OCI-LY1 (cell line): ENCODE measurements around the gene STRBP.

ENCODE experiments used
- H2AFZ ChIP-seq: fragments of 200-600 bp; sonication (generic), shearing (Covaris generic); 2 replicates; pipeline ENCODE4 v1.6.0; 2014; ENCODE audit warnings: antibody characterized with exemption, mild to moderate bottlenecking, low read length
- H3F3A ChIP-seq: fragments of 200-600 bp; sonication (generic), shearing (Covaris generic); 2 replicates; pipeline ENCODE4 v1.6.0; 2014; ENCODE audit warnings: mild to moderate bottlenecking, antibody characterized with exemption, low read length, moderate library complexity; ENCODE audit not compliant: insufficient read depth
- H3K27ac ChIP-seq: fragments of 200-600 bp; sonication (generic); 2 replicates; pipeline ENCODE4 v1.5.1; 2014; ENCODE audit warnings: low read length, mixed run types, mild to moderate bottlenecking, low read depth; ENCODE audit not compliant: poor library complexity, severe bottlenecking
- H3K27me3 ChIP-seq: fragments of 200-600 bp; sonication (generic); 2 replicates; pipeline ENCODE4 v1.6.0; 2014; ENCODE audit warnings: antibody characterized with exemption, mild to moderate bottlenecking, low read length, moderate library complexity; ENCODE audit not compliant: insufficient read depth
- H3K36me3 ChIP-seq: fragments of 200-600 bp; sonication (generic); 2 replicates; pipeline ENCODE4 v1.6.1; 2014; ENCODE audit warnings: mild to moderate bottlenecking, antibody characterized with exemption, low read length, moderate library complexity, mixed read lengths; ENCODE audit not compliant: insufficient read depth
- H3K4me1 ChIP-seq: fragments of 200-600 bp; sonication (generic); 2 replicates; pipeline ENCODE4 v1.5.1; 2014; ENCODE audit warnings: mild to moderate bottlenecking, low read length, moderate library complexity; ENCODE audit not compliant: insufficient read depth, severe bottlenecking
- H3K4me2 ChIP-seq: fragments of 200-600 bp; sonication (generic), shearing (Covaris generic); 2 replicates; pipeline ENCODE4 v1.6.1; 2014; ENCODE audit warnings: low read length
- H3K4me3 ChIP-seq: fragments of 200-600 bp; sonication (generic); 2 replicates; pipeline ENCODE4 v1.5.1; 2014; ENCODE audit warnings: low read length, low read depth, mild to moderate bottlenecking, mixed read lengths; ENCODE audit not compliant: poor library complexity, severe bottlenecking
- H3K79me2 ChIP-seq: fragments of 200-600 bp; shearing (Covaris generic); 2 replicates; pipeline ENCODE4 v1.6.1; 2016; ENCODE audit warnings: mixed run types, low read length, mixed read lengths; ENCODE audit not compliant: insufficient read depth
- H3K9ac ChIP-seq: fragments of 200-600 bp; sonication (generic), shearing (Covaris generic); 2 replicates; pipeline ENCODE4 v1.6.1; 2014; ENCODE audit warnings: mild to moderate bottlenecking, low read length, mixed read lengths
- H3K9me2 ChIP-seq: fragments of 200-600 bp; sonication (generic), shearing (Covaris generic); 2 replicates; pipeline ENCODE4 v1.6.1; 2014; ENCODE audit warnings: low read depth, mild to moderate bottlenecking, low read length, mixed read lengths
- H3K9me3 ChIP-seq: fragments of 200-600 bp; shearing (Covaris generic); 2 replicates; pipeline ENCODE4 v1.6.1; 2014; ENCODE audit warnings: low read length, mixed read lengths
- H4K20me1 ChIP-seq: fragments of 200-600 bp; sonication (generic), shearing (Covaris generic); 2 replicates; pipeline ENCODE4 v1.6.0; 2016; ENCODE audit warnings: mild to moderate bottlenecking, low read length; ENCODE audit not compliant: insufficient read depth
- EZH2 ChIP-seq: fragments of 200-600 bp; sonication (generic), shearing (Covaris generic); IDR thresholded peaks from 2 replicates; pipeline ENCODE4 v1.8.0; 2017; ENCODE audit warnings: borderline replicate concordance, mixed run types, mild to moderate bottlenecking, antibody characterized with exemption, low read length, moderate library complexity, mixed read lengths
- TF ChIP-seq, protein P1 (sequence below): fragments of 200-600 bp; sonication (generic), shearing (Covaris generic); IDR thresholded peaks from 2 replicates; pipeline ENCODE4 v1.5.1; 2017; ENCODE audit warnings: mild to moderate bottlenecking, antibody characterized with exemption, low read length, moderate library complexity, mixed read lengths

The STRBP gene

DNA sequence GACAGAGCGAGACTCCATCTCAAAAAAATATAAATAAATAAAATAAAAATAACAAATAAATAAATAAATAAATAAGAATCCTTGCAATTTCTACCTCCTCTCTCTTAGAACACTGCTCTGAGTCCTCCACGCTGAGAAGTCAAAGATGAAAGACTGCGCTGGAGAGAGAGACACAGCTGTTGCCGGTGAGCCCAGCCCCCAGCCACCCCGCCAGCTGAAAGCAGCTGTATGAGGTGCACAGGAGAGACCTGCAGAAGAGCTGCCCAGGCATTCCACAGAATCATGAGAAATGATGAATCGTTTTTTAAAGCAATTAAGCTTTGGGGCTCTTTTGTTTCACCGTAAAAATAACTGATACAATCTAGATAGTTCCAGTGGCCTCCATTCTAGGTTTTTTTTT is 16.3 kb upstream of the STRBP start:
- Histone ChIP-seq H4K20me1 (no peaks in the 10 kb centered on the region), H3K79me2 (no peaks in the 10 kb centered on the region), H2AFZ (no peak overlapping the region), H3K4me3 (no peak overlapping the region), H3K9me2 (no peaks in the 10 kb centered on the region), H3K9ac (no peak overlapping the region), H3F3A (no peaks in the 10 kb centered on the region; the same call in 1 of the 2 replicates), H3K36me3 (no peaks in the 10 kb centered on the region; the same call in 1 of the 2 replicates), H3K4me1 (peaks cover 15% of the 10 kb centered on the region), H3K27ac (no peak overlapping the region), H3K27me3 (no peaks in the 10 kb centered on the region), H3K9me3 (no peaks in the 10 kb centered on the region), H3K4me2 (no peak overlapping the region)
- no peak for TF ChIP-seq EZH2
- TF ChIP-seq, protein P1, sequence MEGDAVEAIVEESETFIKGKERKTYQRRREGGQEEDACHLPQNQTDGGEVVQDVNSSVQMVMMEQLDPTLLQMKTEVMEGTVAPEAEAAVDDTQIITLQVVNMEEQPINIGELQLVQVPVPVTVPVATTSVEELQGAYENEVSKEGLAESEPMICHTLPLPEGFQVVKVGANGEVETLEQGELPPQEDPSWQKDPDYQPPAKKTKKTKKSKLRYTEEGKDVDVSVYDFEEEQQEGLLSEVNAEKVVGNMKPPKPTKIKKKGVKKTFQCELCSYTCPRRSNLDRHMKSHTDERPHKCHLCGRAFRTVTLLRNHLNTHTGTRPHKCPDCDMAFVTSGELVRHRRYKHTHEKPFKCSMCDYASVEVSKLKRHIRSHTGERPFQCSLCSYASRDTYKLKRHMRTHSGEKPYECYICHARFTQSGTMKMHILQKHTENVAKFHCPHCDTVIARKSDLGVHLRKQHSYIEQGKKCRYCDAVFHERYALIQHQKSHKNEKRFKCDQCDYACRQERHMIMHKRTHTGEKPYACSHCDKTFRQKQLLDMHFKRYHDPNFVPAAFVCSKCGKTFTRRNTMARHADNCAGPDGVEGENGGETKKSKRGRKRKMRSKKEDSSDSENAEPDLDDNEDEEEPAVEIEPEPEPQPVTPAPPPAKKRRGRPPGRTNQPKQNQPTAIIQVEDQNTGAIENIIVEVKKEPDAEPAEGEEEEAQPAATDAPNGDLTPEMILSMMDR = no peak

DNA sequence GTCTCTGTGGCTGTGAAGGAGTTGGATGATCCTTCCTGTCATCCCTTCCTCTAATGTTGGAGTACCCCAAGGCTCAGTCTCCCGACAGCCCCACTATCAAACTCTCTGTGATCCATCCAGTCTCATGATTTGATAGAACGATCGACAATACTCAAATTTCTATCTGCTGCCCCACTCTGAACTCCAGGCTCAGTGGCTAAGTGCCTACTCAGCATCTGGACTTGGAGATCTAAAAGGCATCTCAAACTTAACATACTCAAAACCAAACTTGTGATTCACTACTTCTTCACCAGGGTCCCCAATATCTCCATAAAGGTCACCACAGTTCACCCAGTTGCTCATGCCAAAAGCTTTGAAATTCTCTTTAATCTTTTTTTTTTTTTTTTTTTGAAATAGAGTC is 15.1 kb upstream of the STRBP start:
- Histone ChIP-seq H2AFZ (no peak overlapping the region), H3K4me2 (no peak overlapping the region), H3K9me3 (no peaks in the 10 kb centered on the region)

DNA sequence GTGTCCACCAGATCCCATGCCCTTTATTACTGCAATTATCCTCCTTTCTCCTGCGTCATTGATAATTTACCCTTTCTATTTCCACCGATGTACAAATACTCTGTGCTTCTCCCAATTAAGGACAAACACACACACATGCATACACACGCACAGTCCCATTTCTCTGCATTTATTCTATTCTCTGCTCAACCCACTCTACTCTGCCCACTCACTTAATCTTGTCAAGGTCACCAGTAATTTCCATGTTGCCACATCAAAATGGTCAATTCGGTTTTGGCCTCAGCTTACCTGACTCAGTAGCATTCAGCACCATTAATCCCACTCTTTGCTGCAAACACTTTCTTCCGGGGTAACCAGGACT is 14.6 kb upstream of the STRBP start:
- Histone ChIP-seq H4K20me1 (no peaks in the 10 kb centered on the region), H3K79me2 (no peaks in the 10 kb centered on the region), H3K9ac (no peak overlapping the region), H3F3A (no peaks in the 10 kb centered on the region; the same call in 1 of the 2 replicates), H3K27ac (no peak overlapping the region), H3K4me2 (no peak overlapping the region), H3K36me3 (peaks cover 3% of the 10 kb centered on the region; the same call in 1 of the 2 replicates), H3K27me3 (no peaks in the 10 kb centered on the region), H3K4me1 (peaks cover 15% of the 10 kb centered on the region), H3K4me3 (no peak overlapping the region), H3K9me3 (no peaks in the 10 kb centered on the region), H2AFZ (no peak overlapping the region), H3K9me2 (no peaks in the 10 kb centered on the region)
- no peak for TF ChIP-seq EZH2
- TF ChIP-seq, protein P1 = no peak

More for the DNA sequence above, 15.1 kb upstream of the STRBP start:
- H3K27ac ChIP-seq = no peak overlapping the region
- peaks cover 3% of the 10 kb centered on the region; the same call in 1 of the 2 replicates for H3K36me3 ChIP-seq
- H3K27me3 ChIP-seq = no peaks in the 10 kb centered on the region
- H4K20me1 ChIP-seq = no peaks in the 10 kb centered on the region
- no peaks in the 10 kb centered on the region for H3K79me2 ChIP-seq
- peaks cover 15% of the 10 kb centered on the region for H3K4me1 ChIP-seq
- no peak overlapping the region for H3K9ac ChIP-seq
- TF ChIP-seq, protein P1 = no peak
- no peak for TF ChIP-seq EZH2
- no peaks in the 10 kb centered on the region; the same call in 1 of the 2 replicates for H3F3A ChIP-seq
- no peak overlapping the region for H3K4me3 ChIP-seq
- no peaks in the 10 kb centered on the region for H3K9me2 ChIP-seq
